PC-9 (cell line): Measurements from ENCODE around the gene CTIF.

Source experiments
- CTCF ChIP-seq: fragments of 200-600 bp; sonication (generic); conservative IDR thresholded peaks from 2 replicates; pipeline ENCODE4 v1.6.1; 2017; ENCODE audit warnings: mixed run types, antibody characterized with exemption, mild to moderate bottlenecking, moderate library complexity
- EZH2 ChIP-seq: fragments of 200-600 bp; sonication (generic); IDR thresholded peaks from 2 replicates; pipeline ENCODE4 v1.8.0; 2017; ENCODE audit warnings: antibody characterized with exemption, low read depth

- TF ChIP-seq CTCF (no peak), EZH2 (no peak)
These were observed 328.0 kb downstream of the CTIF start for GRCh38 chr18:48866856-48867255.
